ENCODE data around the gene R3HCC1L. TPM values are rescaled to one million over a fixed set of nuclear protein-coding genes. Genes with fewer than 3 reads are reported as not detected.
"Not testable (repeated sequence)": the region's sequence is repeated elsewhere in the genome, so short reads cannot be mapped to it uniquely, and the experiment has no call there.

The R3HCC1L gene
- total RNA-seq, 1 donor from 2014 or later: 15.1 TPM

DNA sequence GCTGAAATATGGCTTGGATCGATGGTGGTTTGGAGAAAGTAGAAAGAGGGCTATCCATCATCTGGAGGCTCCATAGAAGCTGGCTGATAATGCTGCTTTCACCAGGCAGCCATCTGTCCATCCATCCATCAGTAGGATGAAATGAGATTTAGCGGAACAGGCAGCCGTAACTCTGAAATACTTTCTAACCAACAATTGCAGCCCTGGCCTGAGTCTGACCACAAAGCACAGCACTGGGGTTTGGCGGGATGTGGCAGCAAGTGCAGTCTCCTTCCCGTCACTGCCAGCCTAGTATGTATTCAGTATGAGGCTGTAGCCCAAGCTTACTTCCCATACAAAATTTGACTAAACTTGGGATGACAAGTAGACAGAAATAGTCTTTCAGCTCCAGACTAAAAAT lies 38.0 kb downstream of the R3HCC1L start:
- DNase-seq: no peak

DNA sequence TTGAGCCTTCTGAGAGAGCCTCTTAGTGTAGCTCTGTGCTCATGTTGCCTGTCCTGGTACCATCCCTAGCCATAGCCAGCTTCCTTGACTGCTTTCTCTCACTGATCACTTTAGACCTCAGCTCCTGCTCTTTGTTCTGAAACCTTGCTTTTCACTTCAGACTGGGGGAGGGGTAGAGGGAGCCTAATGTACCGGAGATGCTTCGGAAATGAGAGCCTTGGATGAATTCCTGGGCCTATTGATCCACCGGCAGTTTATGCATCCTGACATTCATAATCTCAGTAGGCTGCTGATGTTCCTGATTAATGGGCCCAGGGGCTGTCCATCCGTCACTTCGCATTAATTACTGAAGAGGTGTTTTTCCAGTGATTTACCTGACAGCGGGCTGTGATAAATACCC lies 38.8 kb downstream of the R3HCC1L start:
- DNase-seq: no peak

DNA sequence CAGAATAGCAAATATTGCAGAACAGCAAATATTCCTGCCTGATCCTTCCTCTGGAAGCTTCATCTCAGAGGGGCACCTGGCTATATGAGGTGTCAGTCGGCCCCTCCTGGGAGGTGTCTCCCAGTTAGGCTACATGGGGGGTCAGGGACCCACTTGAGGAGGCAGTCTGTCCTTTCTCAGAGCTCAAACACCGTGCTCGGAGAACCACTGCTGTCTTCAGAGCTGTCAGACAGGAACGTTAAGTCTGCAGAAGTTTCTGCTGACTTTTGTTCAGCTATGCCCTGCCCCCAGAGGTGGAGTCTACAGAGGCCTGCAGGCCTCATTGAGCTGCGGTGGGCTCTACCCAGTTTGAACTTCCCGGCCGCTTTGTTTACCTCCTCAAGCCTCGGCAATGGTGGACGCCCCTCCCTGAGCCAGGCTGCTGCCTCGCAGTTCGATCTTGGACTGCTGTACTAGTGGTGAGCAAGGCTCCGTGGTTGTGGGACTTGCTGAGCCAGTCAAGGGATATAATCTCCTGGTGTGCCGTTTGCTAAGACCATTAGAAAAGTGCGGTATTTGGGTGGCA lies 48.0 kb downstream of the R3HCC1L start:
- not testable (repeated sequence) for DNase-seq

DNA sequence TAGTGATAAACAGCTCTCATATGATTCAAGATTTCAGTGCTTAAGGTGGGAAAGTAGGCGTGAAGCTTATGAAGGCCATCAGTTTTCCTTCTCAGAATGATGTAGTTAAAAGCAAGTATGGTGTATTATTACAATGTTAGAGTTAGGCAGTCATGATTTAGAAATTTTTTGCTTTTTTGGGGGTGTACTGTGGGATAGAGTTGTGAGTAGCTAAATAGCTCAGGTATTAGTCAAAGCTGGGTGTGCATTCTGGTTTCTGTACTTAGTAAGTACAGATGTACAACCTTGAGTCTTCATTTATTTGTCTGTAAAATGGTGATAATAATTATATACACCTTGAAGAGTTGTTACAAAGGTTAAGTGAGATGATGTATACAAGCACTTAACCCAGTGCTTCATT lies 52.2 kb downstream of the R3HCC1L start:
- DNase-seq: no peak

DNA sequence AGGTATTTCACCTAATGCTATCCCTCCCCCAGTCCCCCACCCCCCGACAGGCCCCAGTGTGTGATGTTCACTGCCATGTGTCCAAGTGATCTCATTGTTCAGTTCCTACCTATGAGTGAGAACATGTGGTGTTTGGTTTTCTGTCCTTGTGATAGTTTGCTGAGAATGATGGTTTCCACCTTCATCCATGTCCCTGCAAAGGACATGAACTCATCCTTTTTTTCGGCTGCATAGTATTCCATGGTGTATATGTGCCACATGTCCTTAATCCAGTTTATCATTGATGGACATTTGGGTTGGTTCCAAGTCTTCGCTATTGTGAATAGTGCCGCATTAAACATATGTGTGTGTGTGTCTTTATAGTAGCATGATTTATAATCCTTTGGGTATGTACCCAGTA lies 56.3 kb downstream of the R3HCC1L start:
- not testable (repeated sequence) for DNase-seq

DNA sequence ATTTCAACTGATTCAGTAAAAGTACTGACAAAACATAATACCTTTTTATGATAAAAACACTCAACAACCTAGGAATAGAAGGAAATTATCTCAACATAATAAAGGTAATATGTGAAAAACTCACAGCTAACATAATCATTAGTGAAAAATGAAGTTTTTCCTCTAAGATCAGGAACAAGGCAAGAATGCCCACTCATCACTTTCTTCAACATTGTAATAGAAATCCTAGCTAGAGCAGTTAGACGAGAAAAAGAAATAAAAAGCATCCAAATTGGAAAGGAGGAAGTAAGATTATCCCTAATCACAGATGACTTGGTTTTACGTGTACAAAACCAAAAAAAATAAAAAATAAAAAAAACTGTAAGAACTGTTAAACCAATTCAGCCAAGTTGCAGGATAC lies 58.6 kb downstream of the R3HCC1L start:
- no peak for DNase-seq

DNA sequence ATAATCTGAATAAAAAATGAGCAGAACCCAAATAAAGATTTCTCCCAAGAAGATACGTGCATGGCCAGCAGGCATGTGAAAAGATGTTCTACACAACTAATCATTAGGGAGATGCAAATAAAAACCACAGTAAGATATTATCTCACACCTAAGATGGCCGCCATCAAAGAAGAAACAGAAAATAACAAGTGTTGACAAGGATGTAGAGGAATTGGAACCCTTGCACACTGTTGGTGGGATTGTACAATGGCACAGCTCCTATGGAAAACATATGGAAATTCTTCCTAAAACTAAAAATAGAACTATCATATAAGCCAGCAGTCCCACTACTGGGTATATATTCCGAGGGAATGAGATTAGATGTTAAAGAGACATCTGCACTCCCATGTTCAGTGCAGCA lies 60.2 kb downstream of the R3HCC1L start:
- no peak for DNase-seq

DNA sequence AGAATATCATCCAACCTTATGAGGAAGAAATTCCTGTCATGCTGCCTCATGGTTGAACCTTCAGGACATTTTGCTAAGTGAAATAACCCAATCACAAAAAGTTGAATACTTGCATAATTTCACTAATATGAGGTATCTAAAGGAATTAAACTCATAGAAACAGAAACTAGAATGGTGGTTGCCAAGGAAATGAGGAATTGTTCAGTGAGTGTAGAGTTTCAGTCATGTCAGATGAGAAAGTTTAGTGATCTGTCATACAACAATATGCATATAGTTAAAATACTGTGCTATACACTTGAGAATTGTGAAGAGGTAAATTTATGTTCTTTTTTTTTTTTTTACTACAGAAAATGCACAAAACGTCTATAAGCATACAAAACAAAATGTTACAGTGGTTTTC lies 60.7 kb downstream of the R3HCC1L start:
- no peak for DNase-seq

DNA sequence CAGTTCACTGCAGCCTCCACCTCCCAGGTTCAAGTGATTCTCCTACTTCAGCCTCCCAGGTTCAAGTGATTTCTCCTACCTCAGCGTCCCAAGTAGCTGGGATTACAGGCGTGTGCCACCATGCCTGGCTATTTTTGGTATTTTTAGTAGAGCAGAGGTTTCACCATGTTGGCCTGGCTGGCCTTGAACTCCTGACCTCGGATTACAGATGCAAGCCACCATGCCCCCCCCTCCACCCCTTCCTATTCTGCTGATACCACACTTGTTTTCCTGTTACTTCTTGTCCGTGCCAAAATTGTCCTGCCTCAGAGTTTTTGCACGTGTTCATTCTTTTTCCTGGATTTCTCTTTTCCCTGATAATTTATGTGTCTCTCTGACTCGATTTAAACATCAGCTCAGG lies 62.5 kb downstream of the R3HCC1L start:
- no peak for DNase-seq

DNA sequence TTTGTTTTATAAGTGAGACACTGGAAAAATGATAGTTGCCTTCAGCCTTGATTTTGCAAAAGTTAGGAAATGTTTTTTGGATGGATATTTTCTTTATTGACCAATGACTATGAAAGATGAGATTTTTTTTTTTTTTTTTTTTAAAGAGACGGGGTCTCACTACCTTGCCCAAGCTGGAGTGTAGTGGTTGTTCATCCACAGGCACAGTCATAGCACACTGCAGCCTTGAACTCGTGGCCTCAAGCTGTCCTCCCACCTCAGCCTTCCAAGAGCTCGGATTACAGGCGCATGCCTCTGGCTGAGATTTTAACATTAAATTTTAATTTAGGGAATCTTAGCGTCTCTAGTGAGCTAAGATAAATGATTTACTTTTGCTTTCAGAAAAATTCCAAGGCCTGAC lies 67.3 kb downstream of the R3HCC1L start:
- no peak for DNase-seq

DNA sequence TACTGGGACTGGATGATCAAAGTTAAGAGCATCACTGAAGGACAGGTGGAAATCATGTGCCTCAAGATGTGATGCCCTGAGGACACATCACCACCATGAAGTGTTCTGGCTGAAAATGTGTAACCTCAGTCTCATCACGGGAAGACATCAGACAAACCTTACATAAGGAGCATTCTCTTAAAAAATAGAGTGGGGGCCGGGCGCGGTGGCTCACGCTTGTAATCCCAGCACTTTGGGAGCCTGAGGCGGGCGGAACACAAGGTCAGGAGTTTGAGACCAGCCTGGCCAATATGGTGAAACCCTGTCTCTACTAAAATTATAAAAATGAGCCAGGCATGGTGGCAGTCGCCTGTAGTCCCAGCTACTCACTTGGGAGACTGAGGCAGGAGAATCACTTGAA lies 67.9 kb downstream of the R3HCC1L start:
- DNase-seq: no peak

DNA sequence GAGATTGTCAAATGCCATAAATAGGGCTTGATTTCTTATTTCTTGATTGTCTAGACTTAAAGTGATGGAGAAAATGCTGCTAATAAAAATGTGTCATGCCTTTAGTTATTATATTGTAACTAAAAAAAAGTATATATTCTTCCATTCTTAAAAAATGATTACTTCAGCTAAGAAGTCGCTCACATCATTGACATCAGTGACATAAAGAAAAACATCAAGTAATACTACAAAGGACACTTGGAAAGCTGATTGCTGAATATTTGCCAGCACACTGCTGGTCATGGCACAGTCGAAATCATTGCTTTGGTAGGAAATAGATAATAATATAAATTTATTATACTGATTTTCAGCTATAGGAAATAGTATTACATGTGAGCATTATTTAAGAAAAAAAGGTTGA lies 70.9 kb downstream of the R3HCC1L start:
- no peak for DNase-seq

DNA sequence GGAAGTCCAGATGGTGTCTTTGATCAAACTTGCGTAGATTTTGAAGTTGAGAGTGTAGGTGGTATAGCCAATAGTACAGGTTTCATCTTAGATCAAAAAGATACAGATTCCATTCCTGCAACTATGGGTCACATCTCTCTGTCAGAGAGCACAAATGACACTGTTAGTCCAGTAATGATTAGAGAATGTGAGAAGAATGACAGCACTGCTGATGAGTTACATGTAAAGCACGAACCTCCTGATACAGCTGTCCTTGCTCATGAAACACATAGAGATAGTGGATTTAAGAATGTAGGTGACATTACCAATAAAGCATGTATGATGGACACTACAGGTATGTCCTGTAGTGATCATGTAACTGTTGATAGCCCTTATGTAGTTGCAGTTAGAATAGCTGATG lies 74.5 kb downstream of the R3HCC1L start:
- no peak for DNase-seq

DNA sequence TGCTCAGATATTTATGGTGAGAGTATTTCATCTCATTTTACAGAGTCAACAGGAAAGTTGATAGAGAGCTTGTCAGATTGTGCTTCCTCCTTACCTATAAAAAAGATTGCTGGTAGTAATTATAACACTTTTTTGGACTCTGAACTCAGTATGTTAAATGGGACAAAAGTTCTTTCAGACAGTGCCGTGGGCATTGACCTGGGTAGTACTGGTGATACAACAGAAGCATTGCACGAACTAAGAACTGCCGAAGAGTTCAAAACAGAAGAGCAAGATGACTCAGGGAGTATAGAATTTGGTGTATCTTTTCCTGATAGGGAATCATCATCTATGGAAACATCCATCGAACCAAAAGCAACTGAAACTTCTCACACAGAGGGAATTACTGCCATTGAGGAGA lies 75.0 kb downstream of the R3HCC1L start:
- DNase-seq: no peak

DNA sequence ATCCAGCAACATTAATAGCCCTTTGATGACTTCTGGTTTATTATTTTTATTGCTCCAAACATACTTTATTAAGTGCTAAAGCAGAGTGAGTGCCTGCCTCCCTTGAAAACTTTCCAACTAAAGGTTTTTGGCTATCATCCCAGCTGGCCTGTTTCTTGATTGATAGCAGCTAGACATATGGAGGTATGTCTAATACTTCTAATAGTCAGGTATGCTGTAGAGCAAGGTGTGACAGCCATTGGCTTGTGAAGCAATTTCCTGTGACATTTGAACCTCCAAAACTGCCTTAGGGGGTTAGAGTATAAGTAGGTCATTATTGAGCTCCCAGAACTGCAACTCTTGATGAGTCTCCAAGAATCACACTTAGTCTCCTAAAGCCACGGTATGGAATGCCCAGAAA lies 77.7 kb downstream of the R3HCC1L start:
- DNase-seq: no peak

DNA sequence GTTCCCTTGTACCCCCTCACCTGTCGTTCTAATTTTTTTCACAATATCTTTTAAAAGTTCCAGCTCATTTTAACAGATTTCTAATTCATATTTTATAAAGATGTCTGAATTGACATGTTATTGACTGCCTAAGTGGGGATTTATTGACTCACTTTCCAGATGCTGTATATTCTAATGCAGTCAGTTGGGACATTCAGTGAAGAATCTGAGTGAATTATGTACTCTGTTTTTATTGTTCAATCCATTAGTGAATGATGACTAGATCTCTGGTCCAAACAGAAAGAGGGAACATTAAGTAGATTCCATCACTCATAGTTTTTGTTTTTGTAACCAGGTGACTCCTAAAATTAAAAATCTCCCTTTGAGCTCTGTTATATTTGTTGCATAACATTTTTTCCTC lies 79.3 kb downstream of the R3HCC1L start:
- DNase-seq: no peak

DNA sequence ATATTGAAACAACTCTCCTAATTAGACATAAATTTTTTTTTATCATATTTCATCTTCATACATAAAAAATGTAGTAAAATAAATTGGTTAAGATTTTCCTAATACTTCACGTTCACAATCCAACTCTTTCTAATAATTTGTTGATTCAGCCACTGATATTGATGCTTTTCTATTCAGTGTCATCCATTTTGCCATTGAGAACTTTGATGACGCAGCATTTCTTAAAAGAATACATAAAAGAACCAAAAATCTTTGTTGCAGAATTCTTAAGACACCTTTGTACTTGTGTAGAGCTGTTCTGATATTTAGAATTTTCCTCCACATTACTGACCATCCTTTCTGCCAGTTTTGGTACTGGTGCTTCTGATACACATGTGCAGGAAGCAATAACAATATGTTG lies 80.9 kb downstream of the R3HCC1L start:
- no peak for DNase-seq

DNA sequence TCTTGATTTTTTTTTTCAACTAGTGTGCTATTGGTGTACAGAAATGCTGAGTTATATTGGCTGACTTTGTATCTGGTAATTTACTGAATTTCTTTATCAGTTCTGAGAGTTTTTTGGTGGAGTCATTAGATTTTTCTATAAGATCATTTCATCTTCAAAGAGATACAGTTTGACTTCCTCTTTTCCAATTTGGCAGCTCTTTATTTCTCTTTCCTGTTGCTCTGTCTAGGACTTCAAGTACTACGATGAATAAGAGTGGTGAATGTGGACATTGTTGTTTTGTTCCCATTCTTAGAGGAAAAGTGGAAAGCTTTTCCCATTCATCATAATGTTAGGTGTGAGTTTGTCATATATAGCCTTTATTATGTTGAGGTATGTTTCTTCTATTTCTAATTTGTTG lies 83.3 kb downstream of the R3HCC1L start:
- DNase-seq: no peak

DNA sequence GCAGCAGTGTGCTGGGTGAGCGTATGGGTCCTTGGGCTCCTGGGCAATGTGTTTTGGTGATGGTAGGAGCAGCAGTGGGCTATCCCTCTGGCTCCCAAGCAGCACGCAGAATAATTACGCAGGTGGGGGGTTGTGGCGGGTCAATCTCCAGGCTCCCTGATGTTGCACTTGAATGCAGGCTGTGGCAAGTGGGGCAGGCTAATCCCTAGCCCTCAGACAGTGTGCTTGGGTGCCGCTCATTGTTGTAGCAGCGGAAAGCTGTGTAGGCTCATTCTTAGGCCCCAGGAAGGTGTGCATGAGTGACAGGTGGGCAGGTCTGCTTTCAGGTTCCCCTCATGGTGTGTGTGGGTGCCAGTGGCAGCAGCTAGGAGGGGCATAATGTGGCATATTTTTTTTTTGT lies 89.4 kb downstream of the R3HCC1L start:
- DNase-seq: no peak

DNA sequence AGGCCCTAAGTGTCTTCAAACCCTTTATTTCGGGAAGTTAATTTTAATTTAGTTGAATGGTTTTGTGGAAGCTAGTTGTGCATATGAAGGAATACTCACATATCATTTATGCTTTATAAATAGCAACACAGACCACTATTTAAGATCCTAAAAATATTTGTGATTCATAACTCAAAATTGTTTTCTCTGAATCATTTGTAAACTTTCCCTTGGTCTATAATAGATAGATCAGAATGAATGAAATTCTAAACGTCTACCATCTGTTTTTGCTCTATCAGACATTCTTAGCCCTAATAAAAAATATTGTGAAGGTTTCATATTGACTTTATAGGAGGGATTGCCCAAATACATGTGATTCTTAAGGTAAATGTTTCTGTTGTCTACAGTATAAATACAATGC lies 90.1 kb downstream of the R3HCC1L start:
- no peak for DNase-seq

DNA sequence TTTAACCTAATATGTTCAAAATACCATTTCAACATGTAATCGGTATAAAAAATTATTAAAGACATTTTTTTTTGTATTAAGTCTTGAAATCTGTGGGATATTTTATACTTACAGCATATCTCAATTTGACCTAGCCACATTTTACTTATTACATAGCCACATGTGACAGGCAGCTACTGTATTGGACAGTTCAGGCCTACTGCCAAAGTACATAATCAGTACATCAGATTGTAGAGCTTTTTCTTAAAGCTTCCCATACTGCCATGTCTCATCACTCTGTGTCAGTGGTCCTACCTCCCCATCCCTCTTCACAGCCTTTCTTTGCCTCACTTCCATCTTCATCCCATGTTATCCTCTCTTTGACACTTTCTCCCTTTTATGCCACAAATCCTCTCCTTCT lies 90.5 kb downstream of the R3HCC1L start:
- no peak for DNase-seq

DNA sequence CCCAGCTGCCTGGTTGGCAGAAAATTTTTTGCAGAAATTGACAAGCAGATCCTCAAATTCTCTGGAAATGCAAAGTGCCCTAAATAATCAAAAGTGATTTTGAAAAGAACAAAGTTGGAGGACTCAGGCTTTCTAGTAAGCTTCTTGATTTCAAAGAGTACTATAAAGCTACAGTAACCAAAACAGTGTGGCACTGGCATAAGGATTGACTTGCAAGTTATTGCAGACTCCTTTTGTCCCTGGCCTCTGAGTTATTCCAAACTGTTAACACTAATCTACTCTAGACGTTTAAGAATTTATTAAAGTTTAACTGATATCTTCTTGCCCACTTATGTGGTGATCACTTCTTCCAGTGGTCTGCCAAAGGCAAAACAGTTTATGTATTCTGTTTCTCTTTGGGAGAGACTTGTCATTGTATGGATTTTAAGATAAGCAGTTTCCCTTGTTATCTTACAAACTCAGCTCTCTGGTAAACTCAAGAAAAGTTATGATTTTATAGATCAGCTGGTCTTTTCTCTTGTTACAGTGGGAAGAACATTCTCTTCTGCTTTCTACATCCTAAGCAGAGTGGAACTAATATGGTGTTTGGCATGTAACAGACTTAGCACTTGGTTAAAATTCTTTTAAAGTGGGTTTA lies 92.2 kb downstream of the R3HCC1L start:
- DNase-seq: no peak

DNA sequence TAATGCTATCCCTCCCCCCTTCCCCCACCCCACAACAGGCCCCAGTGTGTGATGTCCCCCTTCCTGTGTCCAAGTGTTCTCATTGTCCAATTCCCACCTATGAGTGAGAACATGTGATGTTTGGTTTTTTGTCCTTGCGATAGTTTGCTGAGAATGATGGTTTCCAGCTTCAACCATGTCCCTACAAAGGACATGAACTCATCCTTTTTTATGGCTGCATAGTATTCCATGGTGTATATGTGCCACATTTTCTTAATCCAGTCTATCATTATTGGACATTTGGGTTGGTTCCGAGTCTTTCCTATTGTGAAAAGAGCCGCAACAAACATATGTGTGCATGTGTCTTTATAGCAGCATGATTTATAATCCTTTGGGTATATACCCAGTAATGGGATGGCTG lies 93.3 kb downstream of the R3HCC1L start:
- not testable (repeated sequence) for DNase-seq

DNA sequence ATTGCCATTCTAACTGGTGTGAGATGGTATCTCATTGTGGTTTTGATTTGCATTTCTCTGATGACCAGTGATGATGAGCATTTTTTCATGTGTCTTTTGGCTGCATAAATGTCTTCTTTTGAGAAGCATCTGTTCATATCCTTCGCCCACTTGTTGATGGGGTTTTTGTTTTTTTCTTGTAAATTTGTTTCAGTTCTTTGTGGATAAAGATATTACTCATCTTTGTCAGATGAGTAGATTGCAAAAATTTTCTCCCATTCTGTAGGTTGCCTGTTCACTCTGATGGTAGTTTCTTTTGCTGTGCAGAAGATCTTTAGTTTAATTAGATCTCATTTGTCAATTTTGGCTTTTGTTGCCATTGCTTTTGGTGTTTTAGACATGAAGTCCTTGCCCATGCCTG lies 93.8 kb downstream of the R3HCC1L start:
- not testable (repeated sequence) for DNase-seq

DNA sequence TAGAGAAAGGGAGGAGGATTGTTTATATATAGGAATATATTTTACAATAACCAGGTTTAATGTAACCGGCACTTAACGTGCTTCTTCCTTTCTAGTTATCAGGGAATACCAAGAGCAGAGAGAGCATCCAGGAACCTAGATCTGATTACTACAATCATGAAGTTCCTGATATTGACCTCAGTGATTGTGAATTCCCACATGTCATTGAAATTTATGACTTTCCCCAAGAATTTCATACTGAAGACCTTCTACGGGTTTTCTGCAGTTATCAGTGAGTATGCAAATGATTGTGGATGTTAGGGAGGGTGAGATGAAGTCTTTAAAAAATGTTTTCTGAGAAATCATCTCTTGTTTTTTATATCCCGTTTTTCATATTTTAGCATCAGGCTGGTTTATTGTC lies 97.0 kb downstream of the R3HCC1L start:
- no peak for DNase-seq

Measured in skin of body (tissue), 2 donors.